Stimulated activated CD4-positive, alpha-beta T cell treated with anti-CD3 and anti-CD28 coated beads, TNF-alpha, amount 100 ng/mL, for 24 hours (primary cell): ENCODE data around the gene TUBD1.
"Not testable (repeated sequence)": the region's sequence is repeated elsewhere in the genome, so short reads cannot be mapped to it uniquely, and the experiment has no call there.

ENCODE experiments used
- DNase-seq, 3 experiments: peaks; one replicate each; pipeline ENCODE4 v3.0.0-alpha.2; 2020; ENCODE audit warnings: low read depth in 3 of 3

TUBD1 gene

DNA sequence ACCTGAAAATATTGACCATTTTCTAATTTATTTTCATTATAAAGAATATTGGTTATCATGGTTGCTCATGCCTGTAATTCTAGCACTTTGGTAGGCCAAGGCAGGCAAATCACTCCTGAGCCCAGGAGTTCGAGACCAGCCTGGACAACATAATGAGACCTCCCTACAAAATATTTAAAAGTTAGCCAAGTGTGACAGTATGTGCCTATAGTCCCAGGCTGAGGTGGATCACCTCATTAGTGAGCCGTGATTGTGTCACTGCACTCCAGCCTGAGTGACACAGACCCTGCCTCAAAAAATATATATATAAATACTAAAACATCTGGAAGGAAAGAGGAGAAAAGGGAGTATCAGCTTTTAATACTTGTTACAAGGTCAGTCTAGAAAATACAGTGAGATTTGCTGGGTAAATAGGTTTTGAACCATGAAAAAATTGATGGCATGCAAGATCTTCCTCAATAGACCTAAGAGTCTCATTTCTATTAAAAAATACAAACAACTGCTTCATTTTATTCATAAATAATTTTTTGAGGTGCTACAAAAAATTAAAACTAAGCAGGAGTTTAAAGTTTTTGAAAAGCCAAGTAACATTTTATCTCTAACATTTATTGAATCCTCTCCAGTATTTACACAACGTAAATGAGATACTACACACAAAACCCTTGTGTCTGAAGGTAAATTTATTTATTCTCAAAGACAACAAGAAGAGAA lies 47.7 kb downstream of the TUBD1 start:
- no peak for DNase-seq

DNA sequence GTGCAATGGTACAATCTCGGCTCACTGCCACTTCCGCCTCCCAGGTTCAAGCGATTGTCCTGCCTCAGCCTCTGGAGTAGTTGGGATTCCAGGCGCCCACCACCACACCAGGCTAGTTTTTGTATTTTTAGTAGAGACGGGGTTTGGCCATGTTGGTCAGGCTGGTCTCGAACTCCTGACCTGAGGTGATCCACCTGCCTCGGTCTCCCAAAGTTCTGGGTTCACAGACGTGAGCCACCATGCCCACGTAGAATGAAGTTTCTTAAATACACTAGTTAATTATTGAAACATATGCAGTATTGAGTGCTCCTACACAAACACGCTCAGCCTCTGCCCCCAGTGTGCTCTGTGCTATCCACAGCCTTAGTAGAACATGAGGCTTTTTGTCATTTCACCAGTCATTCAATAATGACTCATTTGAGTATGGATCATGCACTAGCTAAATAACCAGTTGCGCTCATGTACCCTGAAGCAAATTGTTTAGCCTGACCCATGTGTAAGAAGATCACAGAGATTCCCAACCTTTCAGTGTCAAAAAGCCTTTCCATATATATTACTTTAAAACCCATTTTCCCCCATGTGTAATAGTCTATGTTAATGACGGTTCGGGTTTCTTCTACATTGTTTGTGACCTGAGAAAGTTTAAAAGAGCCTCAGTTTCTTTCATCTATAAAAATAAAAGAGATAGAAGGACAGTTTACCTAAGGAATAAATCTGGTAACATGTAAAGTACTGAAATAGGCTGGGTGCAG lies 49.7 kb downstream of the TUBD1 start:
- peak in 1 of 3 experiments; percentile 79 for DNase-seq

DNA sequence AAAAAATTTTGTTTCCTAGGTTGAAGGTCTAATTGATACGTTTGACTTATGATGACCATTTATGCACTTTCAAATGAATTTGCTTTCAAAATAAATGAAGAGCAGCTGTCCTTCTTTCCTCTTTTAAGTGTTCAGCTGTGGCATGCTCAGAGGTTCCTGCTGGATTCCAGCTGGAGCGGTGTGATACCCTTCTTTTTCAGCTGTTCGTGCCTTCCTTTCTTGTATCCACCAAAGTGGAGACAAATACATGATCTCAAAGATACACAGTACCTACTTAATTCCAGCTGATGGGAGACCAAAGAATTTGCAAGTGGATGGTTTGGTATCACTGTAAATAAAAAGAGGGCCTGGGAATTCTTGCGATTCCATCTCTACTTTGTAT lies 50.9 kb downstream of the TUBD1 start:
- not testable (repeated sequence) for DNase-seq

DNA sequence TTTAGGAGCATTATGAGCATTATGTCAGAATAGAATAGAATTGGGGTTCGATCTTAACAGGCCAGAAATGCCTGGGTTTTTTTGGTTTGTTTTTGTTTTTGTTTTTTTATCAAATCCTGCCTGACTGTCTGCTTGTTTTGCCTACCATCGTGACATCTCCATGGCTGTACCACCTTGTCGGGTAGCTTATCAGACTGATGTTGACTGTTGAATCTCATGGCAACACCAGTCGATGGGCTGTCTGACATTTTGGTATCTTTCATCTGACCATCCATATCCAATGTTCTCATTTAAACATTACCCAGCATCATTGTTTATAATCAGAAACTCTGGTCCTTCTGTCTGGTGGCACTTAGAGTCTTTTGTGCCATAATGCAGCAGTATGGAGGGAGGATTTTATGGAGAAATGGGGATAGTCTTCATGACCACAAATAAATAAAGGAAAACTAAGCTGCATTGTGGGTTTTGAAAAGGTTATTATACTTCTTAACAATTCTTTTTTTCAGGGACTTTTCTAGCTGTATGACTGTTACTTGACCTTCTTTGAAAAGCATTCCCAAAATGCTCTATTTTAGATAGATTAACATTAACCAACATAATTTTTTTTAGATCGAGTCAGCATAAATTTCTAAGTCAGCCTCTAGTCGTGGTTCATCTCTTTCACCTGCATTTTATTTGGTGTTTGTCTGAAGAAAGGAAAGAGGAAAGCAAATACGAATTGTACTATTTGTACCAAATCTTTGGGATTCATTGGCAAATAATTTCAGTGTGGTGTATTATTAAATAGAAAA lies 51.5 kb downstream of the TUBD1 start:
- not testable (repeated sequence) for DNase-seq

DNA sequence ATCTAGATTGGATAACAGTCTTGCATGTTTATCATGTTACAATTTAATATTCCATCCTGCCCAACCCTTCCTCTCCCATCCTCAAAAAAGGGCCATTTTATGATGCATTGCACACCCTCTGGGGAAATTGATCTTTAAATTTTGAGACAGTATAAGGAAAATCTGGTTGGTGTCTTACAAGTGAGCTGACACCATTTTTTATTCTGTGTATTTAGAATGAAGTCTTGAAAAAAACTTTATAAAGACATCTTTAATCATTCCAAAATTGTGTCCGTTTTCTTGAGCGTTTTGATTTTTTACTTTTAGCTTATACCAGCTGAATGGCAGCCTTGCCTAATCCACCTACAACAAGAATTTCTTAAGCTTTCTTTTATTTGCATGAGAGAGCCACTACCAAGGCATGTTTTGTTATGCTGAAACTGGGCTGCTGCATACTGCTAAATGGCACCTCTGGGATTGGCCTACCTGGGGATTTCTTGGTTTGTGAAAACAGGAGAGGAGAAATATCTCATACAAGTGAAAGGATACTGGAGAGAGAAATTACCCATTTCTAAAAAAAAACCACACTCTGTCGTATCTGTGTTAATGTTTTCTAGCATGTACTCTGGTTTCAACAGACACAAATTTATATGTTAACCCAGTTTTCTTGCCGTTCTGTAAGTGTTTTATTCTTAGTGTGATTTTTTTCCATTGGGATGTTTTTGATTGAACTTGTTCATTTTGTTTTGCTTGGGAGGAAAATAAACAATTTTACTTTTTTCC lies 52.2 kb downstream of the TUBD1 start:
- no peak for DNase-seq

DNA sequence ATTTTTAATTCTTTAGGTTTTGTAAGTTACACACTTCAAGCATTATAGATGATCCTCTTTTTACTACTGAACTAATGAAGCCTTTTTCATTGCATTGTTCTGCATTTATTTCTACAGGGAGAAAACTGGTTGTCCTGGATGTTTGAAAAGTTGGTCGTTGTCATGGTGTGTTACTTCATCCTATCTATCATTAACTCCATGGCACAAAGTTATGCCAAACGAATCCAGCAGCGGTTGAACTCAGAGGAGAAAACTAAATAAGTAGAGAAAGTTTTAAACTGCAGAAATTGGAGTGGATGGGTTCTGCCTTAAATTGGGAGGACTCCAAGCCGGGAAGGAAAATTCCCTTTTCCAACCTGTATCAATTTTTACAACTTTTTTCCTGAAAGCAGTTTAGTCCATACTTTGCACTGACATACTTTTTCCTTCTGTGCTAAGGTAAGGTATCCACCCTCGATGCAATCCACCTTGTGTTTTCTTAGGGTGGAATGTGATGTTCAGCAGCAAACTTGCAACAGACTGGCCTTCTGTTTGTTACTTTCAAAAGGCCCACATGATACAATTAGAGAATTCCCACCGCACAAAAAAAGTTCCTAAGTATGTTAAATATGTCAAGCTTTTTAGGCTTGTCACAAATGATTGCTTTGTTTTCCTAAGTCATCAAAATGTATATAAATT lies 53.0 kb downstream of the TUBD1 start:
- DNase-seq: no peak

DNA sequence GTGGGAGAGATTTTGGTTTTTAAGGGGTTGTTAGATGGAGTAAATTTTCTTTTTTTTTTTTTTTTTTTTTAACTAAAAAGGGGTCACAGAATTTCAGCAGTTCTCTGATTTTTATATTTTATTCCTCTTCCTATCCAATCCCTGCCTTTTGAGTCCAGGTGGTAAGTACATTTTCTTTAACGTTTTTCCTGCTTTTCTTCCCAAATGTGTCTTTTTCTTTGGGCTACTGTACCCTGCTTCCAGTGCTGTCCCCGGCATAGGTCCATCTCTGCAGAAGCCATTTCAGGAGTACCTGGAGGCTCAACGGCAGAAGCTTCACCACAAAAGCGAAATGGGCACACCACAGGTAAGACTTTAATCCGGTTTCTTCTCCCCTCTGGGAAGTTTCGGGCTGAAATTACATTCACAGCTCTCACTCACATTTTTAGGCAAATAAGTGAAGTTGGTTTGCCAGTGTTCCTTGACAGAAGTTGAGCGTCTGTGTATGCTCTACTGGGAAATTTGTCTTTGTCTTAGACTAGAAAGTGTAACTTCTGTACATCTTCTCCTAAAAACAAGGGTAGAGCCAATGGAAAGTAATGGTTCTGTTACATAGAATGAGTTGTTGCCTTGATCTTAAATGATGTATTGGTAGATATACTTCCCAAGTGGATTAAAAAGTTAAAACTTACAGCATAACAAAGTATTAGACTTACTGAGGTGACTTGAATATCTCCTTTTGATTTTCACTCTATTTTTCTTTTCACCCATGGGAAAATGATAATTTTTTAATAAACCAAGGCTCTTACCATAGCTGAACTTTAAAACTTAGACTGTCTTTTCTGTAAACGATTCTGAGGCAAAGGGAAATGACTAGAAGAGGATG lies 54.5 kb downstream of the TUBD1 start:
- no peak for DNase-seq

DNA sequence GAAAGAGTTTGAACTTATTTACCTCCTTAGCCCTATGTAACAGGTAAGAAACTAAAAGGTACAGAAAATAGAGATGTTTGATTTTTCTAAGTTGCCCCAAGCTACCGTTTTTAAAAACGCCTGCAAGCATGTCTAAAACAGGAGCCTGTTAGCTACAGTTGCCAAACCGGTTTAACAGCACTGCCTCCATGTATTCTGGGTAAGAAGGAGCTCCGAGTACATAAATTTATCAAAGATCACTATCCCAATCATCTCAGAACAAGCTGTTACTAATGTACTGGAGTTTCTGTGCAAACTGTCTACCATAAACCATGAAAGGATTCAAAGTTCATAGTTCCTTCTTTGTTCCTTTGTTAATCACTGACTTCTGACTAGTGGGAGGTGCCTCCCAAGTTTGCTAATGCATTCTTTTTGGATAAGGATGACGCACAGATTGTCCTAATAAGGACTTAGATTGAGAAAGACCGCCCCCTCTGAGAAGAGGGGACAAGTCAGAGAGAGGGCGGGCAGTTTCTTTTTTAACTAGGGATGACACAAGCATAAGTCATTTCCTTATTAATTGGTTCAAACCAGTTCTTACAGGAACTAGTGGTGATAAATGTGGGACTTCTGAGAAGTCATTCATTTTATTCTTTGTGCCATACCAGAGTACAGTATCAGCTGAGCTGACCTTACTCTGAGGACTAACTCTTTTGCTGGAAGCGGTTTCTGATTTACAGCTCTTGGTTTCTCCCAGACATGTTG lies 55.3 kb downstream of the TUBD1 start:
- no peak for DNase-seq

DNA sequence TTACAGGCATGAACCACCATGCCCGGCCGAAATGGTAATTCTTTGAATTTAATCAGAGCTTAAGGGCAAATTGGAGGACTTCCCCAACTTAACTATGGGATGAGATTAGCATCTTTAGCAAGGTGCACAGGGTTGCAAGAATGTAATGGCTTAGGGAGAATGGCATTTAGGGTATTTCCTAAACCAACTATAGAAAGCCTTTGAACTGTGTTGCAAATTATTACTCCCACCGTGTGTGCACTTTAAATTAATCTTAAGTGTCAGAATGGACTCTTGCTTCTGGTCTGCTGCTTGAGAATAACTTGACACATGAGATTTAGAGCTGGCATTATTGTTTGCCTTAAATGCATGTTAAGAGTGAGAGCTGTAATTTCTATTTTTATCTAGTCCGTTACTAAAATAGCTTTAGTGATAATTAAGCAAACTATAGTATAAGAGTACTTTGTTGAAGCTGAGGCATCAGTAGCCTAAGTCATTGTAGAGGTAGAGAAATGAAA lies 59.8 kb downstream of the TUBD1 start:
- no peak for DNase-seq

DNA sequence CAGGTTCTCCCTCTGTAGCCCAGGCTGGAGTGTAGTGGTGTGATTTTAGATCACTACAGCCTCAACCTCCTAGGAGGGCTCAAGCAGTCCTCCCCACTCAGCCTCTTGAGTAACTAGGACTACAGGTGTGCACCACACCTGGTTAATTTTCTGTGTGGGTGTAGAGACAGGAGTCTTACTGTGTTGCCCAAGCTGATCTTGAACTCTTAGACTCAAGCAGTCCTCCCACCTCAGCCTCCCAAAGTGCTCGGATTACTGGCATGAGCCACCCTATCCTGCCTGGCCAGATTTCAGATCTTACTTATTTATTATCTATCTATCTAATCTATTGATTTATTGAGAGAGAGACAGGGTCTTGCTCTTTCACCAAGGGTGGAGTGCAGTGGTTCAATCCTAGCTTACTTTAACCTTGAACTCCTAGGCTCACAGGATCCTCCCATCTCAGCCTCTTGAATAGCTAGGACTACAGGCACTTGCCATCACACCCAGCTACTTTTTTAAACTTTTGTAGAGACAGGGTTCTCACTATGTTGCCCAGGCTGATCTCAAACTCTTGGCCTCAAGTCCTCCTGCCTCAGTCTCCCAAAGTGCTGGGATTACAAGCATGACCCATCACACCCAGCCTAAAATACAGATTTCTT lies 61.8 kb downstream of the TUBD1 start:
- DNase-seq: no peak

DNA sequence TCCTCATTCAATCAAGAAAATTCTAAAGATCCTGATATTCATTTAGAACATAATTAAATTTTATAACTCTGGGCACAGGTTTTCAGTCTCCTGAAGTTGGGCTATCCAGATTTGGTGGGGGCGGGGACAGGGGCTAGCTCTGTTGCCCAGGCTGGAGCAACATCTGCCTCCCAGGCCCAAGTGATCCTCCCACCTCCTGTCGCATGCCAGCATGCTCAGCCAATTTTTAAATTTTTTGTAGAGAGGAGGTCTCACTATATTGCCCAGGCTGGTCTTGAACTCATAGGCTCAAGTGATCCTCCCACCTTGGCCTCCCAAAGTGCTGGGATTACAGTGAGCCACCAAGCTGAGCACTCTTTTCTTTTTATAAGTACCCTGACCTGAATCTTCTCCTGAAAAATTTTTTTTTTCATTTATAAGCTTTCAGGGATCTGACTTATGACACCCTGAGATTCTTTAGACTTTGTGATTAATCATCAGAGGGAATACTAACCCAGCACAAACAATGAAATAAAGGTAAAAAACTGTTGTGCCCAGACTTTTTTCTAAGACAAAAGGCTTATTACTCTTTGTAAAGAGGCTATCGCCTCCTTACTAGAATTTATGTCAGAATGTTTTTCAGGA lies 62.6 kb downstream of the TUBD1 start:
- DNase-seq: peak in 1 of 3 experiments; percentile 56

DNA sequence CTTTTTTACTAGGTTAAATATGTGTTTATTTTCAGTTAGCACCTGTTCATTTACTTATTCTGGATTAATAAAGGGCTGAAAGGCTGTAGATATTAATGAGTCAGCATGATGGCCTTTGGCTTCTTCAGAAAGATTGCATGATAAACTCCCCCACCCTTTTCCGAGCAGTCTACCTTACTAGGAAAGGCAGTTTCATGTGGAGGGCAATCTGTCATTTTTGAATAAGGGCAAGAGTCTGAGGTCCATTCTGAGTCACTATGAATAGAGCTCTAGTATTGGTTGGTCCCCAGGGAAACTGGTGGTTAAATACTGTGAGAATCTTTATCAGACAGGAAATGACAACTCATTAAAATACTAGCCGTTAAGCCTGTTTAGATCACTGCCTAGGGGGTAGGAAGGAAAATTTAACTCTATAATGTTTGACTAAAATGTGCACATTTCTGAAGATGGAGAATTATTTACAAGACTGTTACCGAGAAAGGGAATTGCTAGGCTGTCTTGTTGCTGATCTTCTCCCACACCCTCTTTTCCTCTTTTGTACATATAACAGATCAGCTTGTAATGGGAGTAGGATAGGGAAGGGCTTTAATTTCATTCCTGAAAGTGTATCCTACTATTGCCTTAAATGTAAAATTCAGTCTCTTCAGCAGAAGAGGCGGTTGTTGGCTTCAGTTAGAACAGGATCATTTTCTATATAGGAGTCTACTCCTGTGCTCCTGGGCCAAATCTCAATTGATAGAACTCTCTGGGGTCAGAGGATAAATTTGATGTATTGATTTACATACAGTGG lies 63.3 kb downstream of the TUBD1 start:
- no peak for DNase-seq

DNA sequence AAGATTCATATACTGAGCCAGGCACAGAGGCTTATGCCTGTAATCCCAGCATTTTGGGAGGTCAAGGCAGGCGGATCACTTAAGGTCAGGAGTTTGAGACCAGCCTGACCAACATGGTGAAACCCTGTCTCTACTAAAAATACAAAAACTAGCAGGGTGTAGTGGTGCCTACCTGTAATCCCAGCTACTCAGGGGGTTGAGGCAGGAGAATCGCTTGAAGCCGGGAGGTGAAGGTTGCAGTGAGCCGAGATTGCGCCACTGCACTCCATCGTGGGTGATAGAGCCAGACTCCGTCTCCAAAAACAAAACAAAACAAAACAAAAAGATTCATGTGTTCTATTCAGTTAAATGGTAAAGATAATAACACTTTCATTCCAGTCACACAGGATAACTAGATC lies 63.9 kb downstream of the TUBD1 start:
- DNase-seq: not testable (repeated sequence)

DNA sequence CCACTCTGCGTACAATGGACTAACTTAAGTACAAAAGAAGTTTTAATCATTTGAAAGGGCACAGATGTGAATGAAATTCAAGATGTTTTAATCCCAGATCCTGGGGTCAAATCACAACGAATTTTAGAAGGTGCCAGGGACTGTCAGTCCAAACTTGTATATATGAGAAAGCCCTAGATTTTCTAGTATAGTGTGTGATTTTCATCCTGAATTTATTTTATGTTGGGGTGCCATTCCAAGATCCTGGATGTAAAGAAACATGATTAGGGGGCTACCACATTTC lies 64.3 kb downstream of the TUBD1 start:
- no peak for DNase-seq

DNA sequence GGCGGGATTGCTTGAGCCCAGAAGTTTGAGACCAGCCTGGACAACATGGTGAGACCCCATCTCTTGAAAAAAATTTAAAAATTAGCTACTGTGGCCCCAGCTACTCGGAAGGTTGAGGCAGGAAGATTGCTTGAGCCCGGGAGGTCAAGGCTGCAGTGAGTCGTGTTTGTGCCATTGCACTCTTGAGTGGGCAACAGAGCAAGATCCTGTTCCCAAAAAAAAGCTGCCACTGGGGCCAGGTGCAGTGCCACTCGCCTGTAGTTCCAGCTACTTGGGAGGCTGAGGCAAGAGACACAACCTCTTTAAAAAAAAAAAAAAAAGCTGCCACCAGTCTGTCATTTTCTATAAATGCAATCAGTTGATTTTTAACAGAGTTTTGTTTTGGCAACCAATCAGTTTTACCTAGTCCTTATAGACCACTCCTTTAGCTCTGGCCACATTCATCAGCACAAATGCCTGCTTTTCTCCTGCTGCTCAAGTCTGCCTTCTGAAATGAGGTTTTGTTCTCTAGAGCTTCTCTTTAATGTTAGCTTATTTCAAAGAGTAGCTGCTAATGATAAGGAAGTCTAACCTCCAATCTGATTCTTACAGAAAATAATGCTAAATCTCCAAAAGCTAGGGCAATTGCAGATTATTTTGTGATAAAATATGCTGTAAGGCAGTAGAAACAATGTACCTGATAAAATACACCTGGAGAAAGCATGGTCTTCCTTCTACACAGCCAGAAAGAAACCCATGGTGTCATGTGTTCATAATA lies 64.8 kb downstream of the TUBD1 start:
- DNase-seq: no peak

DNA sequence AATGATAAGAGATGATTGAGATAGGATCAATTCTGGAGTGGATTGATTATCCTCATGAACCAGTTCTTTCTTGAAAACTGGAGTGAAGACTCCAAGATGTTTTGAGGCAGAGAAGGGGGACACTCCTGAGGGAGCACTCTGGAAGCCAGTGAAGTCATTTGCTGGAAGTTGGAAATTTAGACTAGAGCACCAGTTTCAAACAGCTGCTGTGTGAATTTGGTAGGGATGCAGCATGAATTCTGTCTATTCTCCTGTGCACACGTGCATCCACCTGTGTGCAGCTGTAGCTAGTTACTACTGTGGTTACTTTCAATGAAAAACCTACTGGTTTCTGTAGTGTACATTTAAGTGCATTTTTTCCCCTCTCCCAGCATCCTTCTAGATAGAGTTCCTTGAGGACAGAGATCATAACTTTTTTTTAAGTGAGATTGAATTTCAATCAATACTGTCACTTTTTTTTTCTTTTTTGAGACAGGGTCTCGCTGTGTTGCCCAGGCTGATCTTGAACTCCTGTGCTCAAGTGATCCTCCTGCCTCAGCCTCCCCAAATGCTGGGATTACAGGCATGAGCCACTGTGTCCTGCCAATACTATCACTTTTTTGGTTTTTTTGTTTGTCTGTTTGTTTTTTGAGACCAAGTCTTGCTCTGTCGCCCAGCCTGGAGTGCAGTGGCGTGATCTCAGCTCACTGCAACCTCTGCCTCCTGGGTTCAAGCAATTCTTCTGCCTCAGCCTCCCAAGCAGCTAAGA lies 65.9 kb downstream of the TUBD1 start:
- DNase-seq: no peak
